LNCaP clone FGC (cell line): ENCODE results near the gene SIRT5.

Experiments used
- DNase-seq: peaks from one replicate; pipeline ENCODE4 v3.0.0-alpha.2; 2011; ENCODE audit warnings: low read depth
- H3K4me3 ChIP-seq: 2 replicates; pipeline ENCODE4 v1.5.1; 2011; ENCODE audit warnings: mild to moderate bottlenecking, low read depth, low read length, control low read depth
- TF ChIP-seq, protein P1 (sequence below): IDR thresholded peaks from 2 replicates; pipeline ENCODE4 v1.5.1; 2012; ENCODE audit warnings: mild to moderate bottlenecking; ENCODE audit not compliant: control insufficient read depth, insufficient read depth; ENCODE audit errors: extremely low read depth

Gene SIRT5

DNA sequence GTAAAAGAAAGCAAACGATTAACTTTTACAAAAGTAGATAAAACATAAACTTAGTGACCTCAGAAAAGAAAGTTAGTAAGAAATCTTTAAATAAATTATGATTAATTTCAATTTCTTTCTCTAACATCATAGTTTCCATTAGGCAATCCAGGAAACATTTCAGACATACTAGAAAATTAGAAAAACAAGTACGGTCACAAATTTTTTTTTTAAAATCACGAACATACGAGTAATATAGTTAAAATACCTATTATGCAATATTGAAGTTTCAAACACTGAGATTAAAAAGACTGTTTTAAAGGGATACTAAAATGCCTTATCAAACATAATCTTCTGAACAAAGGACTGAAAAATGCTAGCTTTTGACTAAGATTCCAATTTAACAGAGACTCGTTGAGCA, 66.9 kb downstream of the SIRT5 start:
- no peak overlapping the region for H3K4me3 ChIP-seq

DNA sequence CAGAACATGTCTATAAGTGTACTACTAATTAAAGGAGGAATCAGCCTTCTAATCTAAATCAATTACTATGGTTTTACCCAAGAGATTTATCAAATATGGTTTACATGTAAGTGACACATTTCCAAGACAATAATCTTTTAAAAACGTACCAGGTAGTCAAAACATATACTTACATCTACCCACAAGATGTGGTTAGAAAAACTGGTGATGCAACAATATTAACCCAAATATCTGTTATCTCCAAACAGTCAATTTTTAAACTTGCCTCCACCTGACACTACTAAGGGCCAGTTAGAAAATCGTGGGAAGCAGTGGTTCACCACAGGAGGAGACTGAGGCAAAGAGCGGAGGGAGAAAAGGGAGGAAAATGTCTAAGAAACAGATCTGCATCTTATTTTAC, 68.7 kb downstream of the SIRT5 start:
- TF ChIP-seq, protein P1, sequence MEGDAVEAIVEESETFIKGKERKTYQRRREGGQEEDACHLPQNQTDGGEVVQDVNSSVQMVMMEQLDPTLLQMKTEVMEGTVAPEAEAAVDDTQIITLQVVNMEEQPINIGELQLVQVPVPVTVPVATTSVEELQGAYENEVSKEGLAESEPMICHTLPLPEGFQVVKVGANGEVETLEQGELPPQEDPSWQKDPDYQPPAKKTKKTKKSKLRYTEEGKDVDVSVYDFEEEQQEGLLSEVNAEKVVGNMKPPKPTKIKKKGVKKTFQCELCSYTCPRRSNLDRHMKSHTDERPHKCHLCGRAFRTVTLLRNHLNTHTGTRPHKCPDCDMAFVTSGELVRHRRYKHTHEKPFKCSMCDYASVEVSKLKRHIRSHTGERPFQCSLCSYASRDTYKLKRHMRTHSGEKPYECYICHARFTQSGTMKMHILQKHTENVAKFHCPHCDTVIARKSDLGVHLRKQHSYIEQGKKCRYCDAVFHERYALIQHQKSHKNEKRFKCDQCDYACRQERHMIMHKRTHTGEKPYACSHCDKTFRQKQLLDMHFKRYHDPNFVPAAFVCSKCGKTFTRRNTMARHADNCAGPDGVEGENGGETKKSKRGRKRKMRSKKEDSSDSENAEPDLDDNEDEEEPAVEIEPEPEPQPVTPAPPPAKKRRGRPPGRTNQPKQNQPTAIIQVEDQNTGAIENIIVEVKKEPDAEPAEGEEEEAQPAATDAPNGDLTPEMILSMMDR, result no peak
- no peak for DNase-seq
- no peak overlapping the region for H3K4me3 ChIP-seq

More for the DNA sequence above, 66.9 kb downstream of the SIRT5 start:
- DNase-seq, result no peak
- TF ChIP-seq, protein P1, result no peak

DNA sequence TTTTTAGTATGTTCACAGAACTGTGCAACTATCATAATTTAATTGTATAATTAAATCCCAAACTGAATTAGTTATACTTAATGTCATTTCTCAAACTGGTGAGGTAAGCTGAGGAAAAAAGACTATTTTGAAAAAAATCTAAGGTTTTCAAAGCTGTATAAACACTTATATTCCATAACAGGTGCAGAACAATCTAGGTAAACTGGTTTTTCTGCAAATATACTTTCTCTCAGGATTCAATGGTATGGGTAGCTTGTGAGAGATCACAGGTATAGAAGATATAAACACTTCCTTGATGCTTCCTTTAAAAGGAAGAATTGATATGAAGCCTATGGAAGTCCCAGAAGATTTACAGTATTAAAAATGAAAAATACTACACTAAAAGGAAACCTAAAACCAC, 74.4 kb downstream of the SIRT5 start:
- H3K4me3 ChIP-seq, result 0 out of 2 replicates have a peak overlapping the region, but pooled peaks have one; percentile 19
- DNase-seq, result peak; percentile 46
- TF ChIP-seq, protein P1, result no peak

DNA sequence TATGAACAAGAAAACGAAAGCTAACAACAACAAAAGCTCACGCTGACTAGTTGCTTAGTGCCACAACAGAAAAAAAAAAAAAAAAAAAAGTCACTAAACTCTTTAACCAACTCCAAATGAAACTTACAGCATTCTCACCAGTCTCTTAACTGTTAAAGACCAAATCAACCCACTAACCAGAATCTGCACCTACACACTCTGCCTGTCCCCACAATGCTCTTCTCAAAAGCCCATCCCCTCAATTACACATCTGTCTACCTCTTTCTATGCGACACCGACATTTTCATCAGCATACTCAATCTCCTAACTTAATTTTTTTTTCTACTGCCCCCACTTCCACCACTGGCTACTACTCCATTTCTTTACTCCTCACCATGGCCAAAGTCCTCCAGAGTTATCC, 75.0 kb downstream of the SIRT5 start:
- DNase-seq, result no peak
- 0 out of 2 replicates have a peak overlapping the region, but pooled peaks have one; percentile 19 for H3K4me3 ChIP-seq
- TF ChIP-seq, protein P1, result no peak

DNA sequence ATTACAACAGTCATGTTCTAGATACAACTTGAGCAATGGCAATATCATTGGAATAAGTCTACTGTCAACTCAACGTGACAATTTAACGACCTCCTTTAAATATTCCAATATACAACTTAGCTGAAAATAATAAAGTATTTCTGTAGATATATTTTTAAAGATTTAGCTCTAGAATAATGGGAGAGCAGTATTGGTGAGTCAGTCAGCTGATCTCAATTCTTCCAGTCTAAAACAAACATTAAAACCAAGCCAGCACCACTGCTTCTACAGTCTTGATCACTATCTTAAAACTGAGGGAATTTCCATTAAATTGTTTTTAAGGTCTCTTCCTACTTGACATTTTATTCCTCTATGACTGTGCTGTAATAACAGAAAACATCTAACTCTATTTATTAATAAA, 78.9 kb downstream of the SIRT5 start:
- no peak for DNase-seq
- H3K4me3 ChIP-seq, result no peak overlapping the region
- TF ChIP-seq, protein P1, result no peak

DNA sequence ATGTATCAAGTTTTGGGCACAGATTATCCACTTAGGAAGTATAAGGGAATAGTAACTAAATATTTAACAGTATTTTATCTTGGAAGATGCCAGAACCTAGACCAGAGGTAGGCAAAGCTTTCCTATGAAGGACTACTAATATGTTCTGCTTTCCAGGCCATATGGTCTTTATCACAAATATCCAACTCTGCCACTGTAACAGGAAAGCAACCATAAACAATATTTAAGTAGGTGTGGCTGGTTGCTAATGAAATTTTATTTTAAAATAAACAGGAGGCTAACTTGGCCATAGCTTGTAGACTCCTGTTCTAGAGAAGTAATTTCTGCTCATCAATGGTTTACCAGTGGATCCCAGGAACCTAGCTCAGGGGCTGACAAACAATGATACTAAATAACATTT, 80.1 kb downstream of the SIRT5 start:
- TF ChIP-seq, protein P1, result no peak
- DNase-seq, result no peak
- no peak overlapping the region for H3K4me3 ChIP-seq

DNA sequence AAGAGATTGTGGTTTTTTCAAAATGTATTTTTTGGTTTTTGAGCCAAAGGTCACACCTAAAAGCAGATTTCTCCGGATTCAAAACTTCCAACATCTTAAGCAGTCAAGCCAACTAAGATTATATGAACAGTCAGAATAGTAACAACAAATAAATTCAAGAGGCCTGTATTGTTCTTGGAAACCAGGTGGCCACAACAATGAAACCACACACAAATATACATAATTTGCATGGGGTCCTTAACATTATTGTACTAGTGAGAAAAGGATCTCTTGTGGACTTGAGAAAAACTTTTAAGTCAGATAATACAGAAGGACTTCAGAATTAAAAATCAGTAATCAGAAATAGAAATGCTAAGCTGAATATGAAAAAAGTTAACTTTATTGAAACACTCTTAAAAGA, 81.3 kb downstream of the SIRT5 start:
- H3K4me3 ChIP-seq, result no peak overlapping the region
- DNase-seq, result no peak
- TF ChIP-seq, protein P1, result no peak
